H1 (cell line): ENCODE measurements around the gene ZNF592.

Experiments
- ATF3 ChIP-seq: IDR thresholded peaks from 2 replicates; pipeline ENCODE4 v1.6.1; 2011; ENCODE audit warnings: low read depth, mild to moderate bottlenecking, low read length; ENCODE audit not compliant: insufficient read depth
- PHF8 ChIP-seq: fragments of 200-600 bp; sonication (generic); conservative IDR thresholded peaks from 2 replicates; pipeline ENCODE4 v1.7.1; 2012; ENCODE audit warnings: low read depth, mild to moderate bottlenecking, inconsistent platforms, low read length, moderate library complexity
- POLR2A ChIP-seq, 2 experiments: IDR thresholded peaks; 1 replicate in 1 of 2; 2 replicates in 1 of 2; pipeline ENCODE4 v1.6.1; 2011; ENCODE audit warnings: low read depth in 2 of 2, low read length in 2 of 2, mild to moderate bottlenecking in 2 of 2; ENCODE audit errors: control extremely low read depth in 1 of 2
- RAD21 ChIP-seq, 2 experiments: IDR thresholded peaks in 1 of 2; conservative IDR thresholded peaks in 1 of 2; 2 replicates each; pipeline ENCODE4 v1.6.1; 2011; ENCODE audit warnings: low read depth in 2 of 2, low read length in 2 of 2, improper control_type of control experiment in 1 of 2, inconsistent platforms in 1 of 2, mild to moderate bottlenecking in 1 of 2, moderate library complexity in 1 of 2
- SP1 ChIP-seq: IDR thresholded peaks from 2 replicates; pipeline ENCODE4 v1.6.1; 2011; ENCODE audit warnings: low read depth, low read length
- SRF ChIP-seq: IDR thresholded peaks from 2 replicates; pipeline ENCODE4 v1.6.1; 2011; ENCODE audit warnings: mild to moderate bottlenecking, low read depth, low read length, moderate library complexity
- TAF1 ChIP-seq: IDR thresholded peaks from 2 replicates; pipeline ENCODE4 v1.6.1; 2011; ENCODE audit warnings: mild to moderate bottlenecking, low read depth, low read length
- TF ChIP-seq, protein P1 (sequence below), 3 experiments: IDR thresholded peaks; 1 replicate in 2 of 3; 2 replicates in 1 of 3; pipeline versions ENCODE4 v1.5.1 to v1.6.1; 2011; ENCODE audit warnings: low read length in 3 of 3, mild to moderate bottlenecking in 3 of 3, inconsistent platforms in 2 of 3, low read depth in 1 of 3, moderate library complexity in 1 of 3; ENCODE audit not compliant: insufficient read depth in 1 of 3; ENCODE audit errors: control extremely low read depth in 1 of 3

- no peak for TF ChIP-seq PHF8
- TF ChIP-seq POLR2A (IDR thresholded peaks at IDR 0.05; ENCODE audit: control extremely low read depth in 1 of 2, low read depth in 2 of 2, low read length in 2 of 2), result no peak
- TF ChIP-seq, protein P1, sequence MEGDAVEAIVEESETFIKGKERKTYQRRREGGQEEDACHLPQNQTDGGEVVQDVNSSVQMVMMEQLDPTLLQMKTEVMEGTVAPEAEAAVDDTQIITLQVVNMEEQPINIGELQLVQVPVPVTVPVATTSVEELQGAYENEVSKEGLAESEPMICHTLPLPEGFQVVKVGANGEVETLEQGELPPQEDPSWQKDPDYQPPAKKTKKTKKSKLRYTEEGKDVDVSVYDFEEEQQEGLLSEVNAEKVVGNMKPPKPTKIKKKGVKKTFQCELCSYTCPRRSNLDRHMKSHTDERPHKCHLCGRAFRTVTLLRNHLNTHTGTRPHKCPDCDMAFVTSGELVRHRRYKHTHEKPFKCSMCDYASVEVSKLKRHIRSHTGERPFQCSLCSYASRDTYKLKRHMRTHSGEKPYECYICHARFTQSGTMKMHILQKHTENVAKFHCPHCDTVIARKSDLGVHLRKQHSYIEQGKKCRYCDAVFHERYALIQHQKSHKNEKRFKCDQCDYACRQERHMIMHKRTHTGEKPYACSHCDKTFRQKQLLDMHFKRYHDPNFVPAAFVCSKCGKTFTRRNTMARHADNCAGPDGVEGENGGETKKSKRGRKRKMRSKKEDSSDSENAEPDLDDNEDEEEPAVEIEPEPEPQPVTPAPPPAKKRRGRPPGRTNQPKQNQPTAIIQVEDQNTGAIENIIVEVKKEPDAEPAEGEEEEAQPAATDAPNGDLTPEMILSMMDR (IDR thresholded peaks at IDR 0.05; ENCODE audit: control extremely low read depth in 1 of 3, insufficient read depth in 1 of 3, low read depth in 1 of 3, low read length in 3 of 3), result no peak
- no peak for TF ChIP-seq RAD21 (IDR thresholded peaks at IDR 0.05 in 1 of 2, conservative IDR thresholded peaks at IDR 0.05 in 1 of 2; ENCODE audit: low read depth in 2 of 2, low read length in 2 of 2)
- TF ChIP-seq TAF1, result no peak
- no peak for TF ChIP-seq ATF3
- TF ChIP-seq SP1, result no peak
- no peak for TF ChIP-seq SRF
These were observed 65.0 kb downstream of the ZNF592 start for GRCh38 chr15:84813435-84813834.
